ENCODE results near the gene CUTC.

DNA sequence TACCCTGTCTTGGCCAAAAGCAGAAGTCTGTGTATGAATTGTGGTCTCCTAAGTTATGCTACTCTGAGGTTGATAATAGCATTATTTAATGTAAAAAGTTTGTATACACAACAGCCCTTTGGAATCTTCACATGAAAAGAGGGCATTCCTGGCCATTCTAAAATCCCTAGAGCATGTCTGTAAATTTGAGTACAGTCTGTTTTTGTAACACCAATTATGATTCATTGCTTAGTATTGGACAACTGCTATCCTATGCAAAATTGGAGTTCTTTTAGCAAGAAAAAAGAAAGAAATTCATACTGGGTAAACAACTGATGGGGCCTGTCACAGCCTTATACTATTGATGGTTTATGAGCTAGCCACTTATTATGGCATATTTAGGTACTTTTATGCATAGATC is 10.2 kb downstream of the CUTC start:
- TF ChIP-seq, protein P1, sequence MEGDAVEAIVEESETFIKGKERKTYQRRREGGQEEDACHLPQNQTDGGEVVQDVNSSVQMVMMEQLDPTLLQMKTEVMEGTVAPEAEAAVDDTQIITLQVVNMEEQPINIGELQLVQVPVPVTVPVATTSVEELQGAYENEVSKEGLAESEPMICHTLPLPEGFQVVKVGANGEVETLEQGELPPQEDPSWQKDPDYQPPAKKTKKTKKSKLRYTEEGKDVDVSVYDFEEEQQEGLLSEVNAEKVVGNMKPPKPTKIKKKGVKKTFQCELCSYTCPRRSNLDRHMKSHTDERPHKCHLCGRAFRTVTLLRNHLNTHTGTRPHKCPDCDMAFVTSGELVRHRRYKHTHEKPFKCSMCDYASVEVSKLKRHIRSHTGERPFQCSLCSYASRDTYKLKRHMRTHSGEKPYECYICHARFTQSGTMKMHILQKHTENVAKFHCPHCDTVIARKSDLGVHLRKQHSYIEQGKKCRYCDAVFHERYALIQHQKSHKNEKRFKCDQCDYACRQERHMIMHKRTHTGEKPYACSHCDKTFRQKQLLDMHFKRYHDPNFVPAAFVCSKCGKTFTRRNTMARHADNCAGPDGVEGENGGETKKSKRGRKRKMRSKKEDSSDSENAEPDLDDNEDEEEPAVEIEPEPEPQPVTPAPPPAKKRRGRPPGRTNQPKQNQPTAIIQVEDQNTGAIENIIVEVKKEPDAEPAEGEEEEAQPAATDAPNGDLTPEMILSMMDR (IDR thresholded peaks at IDR 0.05), result no peak
- no peak for TF ChIP-seq EP300 (IDR thresholded peaks at IDR 0.05)
